ENCODE results near the gene GABRD.

- TF ChIP-seq EZH2 (IDR thresholded peaks at IDR 0.05; ENCODE audit: insufficient read depth, poor library complexity, severe bottlenecking) (no peak), EZH2phosphoT487 (IDR thresholded peaks at IDR 0.05; ENCODE audit: insufficient read depth, low read depth) (no peak)
Observed at GRCh38 chr1:2042830-2043773, 24.0 kb downstream of the GABRD start.
